Activated T-cell treated with anti-CD3 and anti-CD28 coated beads, Interleukin-2, amount 50 U/mL, for 48 hours (primary cell): ENCODE measurements around the gene ISG15.

Experiments
- DNase-seq, 2 experiments: peaks; one replicate each; pipeline ENCODE4 v3.0.0-alpha.2; 2020

The ISG15 gene

GRCh38 chr1:1013105-1013921 lies at the start of gene ISG15:
Gene ISG15, plus strand, starts transcription at chr1:1013497. Its CDS starts 77 bp downstream, at chr1:1013574.
- peak; percentile 87 to 89 for DNase-seq

- no peak for DNase-seq
Measured at GRCh38 chr1:963746-964525, 49.4 kb upstream of the ISG15 start.

GRCh38 chr1:964691-965525 lies 48.4 kb upstream of the ISG15 start:
- no peak for DNase-seq

- DNase-seq = no peak
Measured at GRCh38 chr1:965526-966134, 47.7 kb upstream of the ISG15 start.

GRCh38 chr1:966135-966703 lies 47.1 kb upstream of the ISG15 start, which contains the start of gene PLEKHN1:
Gene PLEKHN1, plus strand, starts transcription at chr1:966482. Its CDS starts 50 bp downstream, at chr1:966532.
- DNase-seq = peak; percentile 59 to 72

- DNase-seq = peak; percentile 86 to 91
Measured at GRCh38 chr1:966704-967300, 46.5 kb upstream of the ISG15 start.

- DNase-seq = no peak
Measured at GRCh38 chr1:967466-968343, 45.6 kb upstream of the ISG15 start.

- DNase-seq = no peak
Measured at GRCh38 chr1:969260-969855, 43.9 kb upstream of the ISG15 start.

GRCh38 chr1:970242-970972 lies 42.9 kb upstream of the ISG15 start:
- no peak for DNase-seq

- DNase-seq = no peak
Measured at GRCh38 chr1:970973-971730, 42.1 kb upstream of the ISG15 start.

GRCh38 chr1:971751-972506 lies 41.4 kb upstream of the ISG15 start:
- DNase-seq = no peak

GRCh38 chr1:972726-973458 lies 40.4 kb upstream of the ISG15 start:
- no peak for DNase-seq

- no peak for DNase-seq
Measured at GRCh38 chr1:973459-974292, 39.6 kb upstream of the ISG15 start.

GRCh38 chr1:974293-974640 lies 39.0 kb upstream of the ISG15 start:
- DNase-seq = no peak

- DNase-seq = no peak
Measured at GRCh38 chr1:974687-975328, 38.5 kb upstream of the ISG15 start.

GRCh38 chr1:975365-975764 lies 37.9 kb upstream of the ISG15 start:
- DNase-seq = no peak
